SH-SY5Y (cell line): ENCODE measurements around the gene CCRL2.

Experiments
- GATA2 ChIP-seq: IDR thresholded peaks from 2 replicates; pipeline ENCODE4 v1.6.1; 2011; ENCODE audit warnings: mild to moderate bottlenecking, low read depth, low read length
- GATA3 ChIP-seq: IDR thresholded peaks from 2 replicates; pipeline ENCODE4 v1.6.1; 2011; ENCODE audit warnings: low read depth, mild to moderate bottlenecking, low read length, moderate library complexity

- TF ChIP-seq GATA2 (no peak), GATA3 (no peak)
Observed at GRCh38 chr3:46383211-46383950, 23.7 kb upstream of the CCRL2 start.
